GM12891 (cell line): ENCODE results near the gene TMEM37.

Experiments used
- POLR2A ChIP-seq: IDR thresholded peaks from 2 replicates; pipeline ENCODE4 v1.6.1; 2011; ENCODE audit warnings: low read depth, low read length, control low read depth
- POU2F2 ChIP-seq: IDR thresholded peaks from 2 replicates; pipeline ENCODE4 v1.6.1; 2011; ENCODE audit warnings: low read depth, mild to moderate bottlenecking, control low read depth, low read length, moderate library complexity
- TAF1 ChIP-seq: IDR thresholded peaks from 2 replicates; pipeline ENCODE4 v1.6.1; 2011; ENCODE audit warnings: low read depth, low read length, control low read depth

DNA sequence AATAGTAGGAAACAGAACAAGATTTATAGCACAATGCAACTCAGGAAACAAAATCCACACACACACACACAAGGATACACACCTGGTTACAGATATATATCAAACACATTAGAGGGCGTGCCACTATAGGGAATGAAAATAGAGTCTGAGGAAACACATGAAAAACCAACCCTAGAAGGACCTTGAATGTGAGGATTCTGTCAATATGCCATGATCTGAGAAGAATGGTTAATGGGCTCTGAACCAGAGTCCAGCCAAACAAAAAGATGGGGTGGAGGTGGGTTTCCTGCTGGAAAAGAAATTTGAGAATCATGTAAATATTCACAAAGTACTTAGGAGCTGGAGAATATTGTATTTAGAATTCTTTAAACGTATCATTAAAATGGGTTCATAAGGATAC lies 7.8 kb upstream of the TMEM37 start:
- TF ChIP-seq POLR2A (no peak), POU2F2 (no peak), TAF1 (no peak)
